ENCODE data around the gene KRTAP5-7.
"Not testable (repeated sequence)": the region's sequence is repeated elsewhere in the genome, so short reads cannot be mapped to it uniquely, and the experiment has no call there.

The KRTAP5-7 gene

GRCh38 chr11:71525188-71525937 is 1.7 kb upstream of the KRTAP5-7 start:
- H3K9me3 Mint-ChIP-seq = peaks cover 14% of the 10 kb centered on the region
- peaks cover 8% of the 10 kb centered on the region for H3K27me3 Mint-ChIP-seq (ENCODE audit: low read depth, poor library complexity)

GRCh38 chr11:71525938-71526495 is 1.1 kb upstream of the KRTAP5-7 start:
- peaks cover 29% of the 10 kb centered on the region for H3K4me1 Mint-ChIP-seq
- H3K27me3 Mint-ChIP-seq (ENCODE audit: low read depth, poor library complexity) = peaks cover 11% of the 10 kb centered on the region
- TF ChIP-seq, protein P1, sequence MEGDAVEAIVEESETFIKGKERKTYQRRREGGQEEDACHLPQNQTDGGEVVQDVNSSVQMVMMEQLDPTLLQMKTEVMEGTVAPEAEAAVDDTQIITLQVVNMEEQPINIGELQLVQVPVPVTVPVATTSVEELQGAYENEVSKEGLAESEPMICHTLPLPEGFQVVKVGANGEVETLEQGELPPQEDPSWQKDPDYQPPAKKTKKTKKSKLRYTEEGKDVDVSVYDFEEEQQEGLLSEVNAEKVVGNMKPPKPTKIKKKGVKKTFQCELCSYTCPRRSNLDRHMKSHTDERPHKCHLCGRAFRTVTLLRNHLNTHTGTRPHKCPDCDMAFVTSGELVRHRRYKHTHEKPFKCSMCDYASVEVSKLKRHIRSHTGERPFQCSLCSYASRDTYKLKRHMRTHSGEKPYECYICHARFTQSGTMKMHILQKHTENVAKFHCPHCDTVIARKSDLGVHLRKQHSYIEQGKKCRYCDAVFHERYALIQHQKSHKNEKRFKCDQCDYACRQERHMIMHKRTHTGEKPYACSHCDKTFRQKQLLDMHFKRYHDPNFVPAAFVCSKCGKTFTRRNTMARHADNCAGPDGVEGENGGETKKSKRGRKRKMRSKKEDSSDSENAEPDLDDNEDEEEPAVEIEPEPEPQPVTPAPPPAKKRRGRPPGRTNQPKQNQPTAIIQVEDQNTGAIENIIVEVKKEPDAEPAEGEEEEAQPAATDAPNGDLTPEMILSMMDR (IDR thresholded peaks at IDR 0.05) = no peak
- peaks cover 14% of the 10 kb centered on the region for H3K9me3 Mint-ChIP-seq
- H3K36me3 Mint-ChIP-seq (ENCODE audit: low read depth) = no peaks in the 10 kb centered on the region
- H3K27ac Mint-ChIP-seq = no peak overlapping the region
- DNase-seq = no peak
- H3K4me3 Mint-ChIP-seq = no peak overlapping the region

More at GRCh38 chr11:71525188-71525937, 1.7 kb upstream of the KRTAP5-7 start:
- TF ChIP-seq, protein P1 (IDR thresholded peaks at IDR 0.05) = no peak
- no peak for DNase-seq
- H3K36me3 Mint-ChIP-seq (ENCODE audit: low read depth) = no peaks in the 10 kb centered on the region
- H3K4me1 Mint-ChIP-seq = peaks cover 23% of the 10 kb centered on the region
- no peak overlapping the region for H3K27ac Mint-ChIP-seq
- no peak overlapping the region for H3K4me3 Mint-ChIP-seq

GRCh38 chr11:71527576-71528210 is 626 bp downstream of the KRTAP5-7 start:
- peak overlapping the region; percentile 29 for H3K27ac Mint-ChIP-seq
- TF ChIP-seq, protein P1 (IDR thresholded peaks at IDR 0.05) = no peak
- no peak overlapping the region for H3K4me3 Mint-ChIP-seq
- peaks cover 6% of the 10 kb centered on the region for H3K9me3 Mint-ChIP-seq
- H3K36me3 Mint-ChIP-seq (ENCODE audit: low read depth) = no peaks in the 10 kb centered on the region
- H3K27me3 Mint-ChIP-seq (ENCODE audit: low read depth, poor library complexity) = peaks cover 10% of the 10 kb centered on the region
- peaks cover 32% of the 10 kb centered on the region for H3K4me1 Mint-ChIP-seq
- DNase-seq = no peak

DNA sequence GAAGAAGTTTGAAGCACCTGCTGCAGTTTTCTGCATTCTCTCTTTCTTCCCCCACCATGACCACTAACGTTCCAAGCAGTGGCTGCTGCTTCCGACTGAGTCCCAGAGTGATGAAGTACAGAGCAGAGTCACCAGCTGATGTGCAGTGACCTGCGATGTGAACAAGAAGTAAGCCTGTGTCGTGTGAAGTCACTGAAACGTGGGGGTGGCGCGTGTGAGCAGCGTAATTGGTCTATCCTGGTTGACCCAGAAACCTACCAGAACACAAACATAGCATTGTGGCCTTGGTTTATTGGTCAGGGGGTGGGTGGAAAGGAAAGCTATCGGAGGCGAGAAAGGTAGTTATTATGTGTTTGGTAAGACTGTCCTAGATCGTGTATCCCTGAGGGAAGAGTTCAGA is 3.5 kb downstream of the KRTAP5-7 start:
- H3K4me1 Mint-ChIP-seq = peaks cover 41% of the 10 kb centered on the region
- peaks cover 8% of the 10 kb centered on the region for H3K27me3 Mint-ChIP-seq (ENCODE audit: low read depth, poor library complexity)
- no peaks in the 10 kb centered on the region for H3K9me3 Mint-ChIP-seq
- H3K36me3 Mint-ChIP-seq (ENCODE audit: low read depth) = no peaks in the 10 kb centered on the region
- H3K27ac Mint-ChIP-seq = peak overlapping the region; percentile 69
- no peak for DNase-seq
- TF ChIP-seq, protein P1 (IDR thresholded peaks at IDR 0.05) = no peak
- no peak overlapping the region for H3K4me3 Mint-ChIP-seq

- peaks cover 10% of the 10 kb centered on the region for H3K27me3 Mint-ChIP-seq (ENCODE audit: low read depth, poor library complexity)
- no peaks in the 10 kb centered on the region for H3K36me3 Mint-ChIP-seq (ENCODE audit: low read depth)
- TF ChIP-seq, protein P1 (IDR thresholded peaks at IDR 0.05) = no peak
- DNase-seq = no peak
- H3K9me3 Mint-ChIP-seq = no peaks in the 10 kb centered on the region
- no peak overlapping the region for H3K4me3 Mint-ChIP-seq
- H3K4me1 Mint-ChIP-seq = peaks cover 41% of the 10 kb centered on the region
- H3K27ac Mint-ChIP-seq = no peak overlapping the region
Measured at GRCh38 chr11:71532036-71532610, 5.1 kb downstream of the KRTAP5-7 start.

- Mint-ChIP-seq H3K4me1 (peaks cover 46% of the 10 kb centered on the region), H3K27ac (peak overlapping the region; percentile 29)
- not testable (repeated sequence) for H3K4me3 Mint-ChIP-seq; H3K9me3 Mint-ChIP-seq; H3K27me3 Mint-ChIP-seq (ENCODE audit: low read depth, poor library complexity); DNase-seq; H3K36me3 Mint-ChIP-seq (ENCODE audit: low read depth)
Measured at GRCh38 chr11:71534711-71535608, 7.9 kb downstream of the KRTAP5-7 start.

All from nephron progenitor cell (in vitro differentiated cells).